CD4-positive, alpha-beta T cell (primary cell): ENCODE measurements around the gene TMEM11. TPM values are rescaled to one million over a fixed set of nuclear protein-coding genes. Genes with fewer than 3 reads are reported as not detected.
A peak's percentile ranks its signal among the peaks of the same experiment; 100 is the strongest.

Experiments
- ATAC-seq: fragments of 200-7000 bp; cut with Tn5 transposase; one replicate; pipeline ENCODE4 v1.10.0; 2022; ENCODE audit warnings: mild to moderate bottlenecking; ENCODE audit not compliant: poor library complexity
- CTCF ChIA-PET: fragments of 350-600 bp; sonication (Branson Sonifier 250); formaldehyde crosslinking; loops from one replicate; lab custom pipeline; 2021; ENCODE audit warnings: antibody characterized with exemption, inconsistent platforms; lab: Charles Lee
- POLR2A ChIA-PET: fragments of 350-600 bp; sonication (Branson Sonifier 250); formaldehyde crosslinking; loops from one replicate; lab custom pipeline; 2021; ENCODE audit warnings: antibody characterized with exemption, inconsistent platforms; lab: Charles Lee
- DNase-seq, 14 experiments: peaks; one replicate each; pipeline ENCODE4 v3.0.0-alpha.2; 2013 to 2020; ENCODE audit warnings: mixed read lengths in 2 of 14
- H3K27ac ChIP-seq, 2 donors: one replicate each; pipeline versions ENCODE4 v1.5.1 to v1.7.0; 2013; ENCODE audit warnings: low read length in 2 of 2, low read depth in 1 of 2, mild to moderate bottlenecking in 1 of 2
- H3K27me3 ChIP-seq, 2 experiments: 1 replicate in 1 of 2; 2 replicates in 1 of 2; pipeline versions ENCODE4 v1.6.1 to v1.7.0; 2013; ENCODE audit warnings: low read length in 2 of 2, control low read depth in 1 of 2, mild to moderate bottlenecking in 1 of 2, moderate library complexity in 1 of 2; ENCODE audit not compliant: insufficient read depth in 2 of 2, control insufficient read depth in 1 of 2
- H3K36me3 ChIP-seq: one replicate; pipeline ENCODE4 v1.6.1; 2013; ENCODE audit warnings: low read length, control low read depth; ENCODE audit not compliant: insufficient read depth
- H3K4me1 ChIP-seq: one replicate; pipeline ENCODE4 v1.6.1; 2013; ENCODE audit warnings: low read length, control low read depth; ENCODE audit not compliant: insufficient read depth
- H3K4me3 ChIP-seq: one replicate; pipeline ENCODE4 v1.5.1; 2013; ENCODE audit warnings: mild to moderate bottlenecking, low read length, moderate library complexity
- H3K9me3 ChIP-seq, 2 experiments: 1 replicate in 1 of 2; 2 replicates in 1 of 2; pipeline versions ENCODE4 v1.6.1 to v1.7.0; 2013; ENCODE audit warnings: low read length in 2 of 2, mild to moderate bottlenecking in 2 of 2, control low read depth in 1 of 2, moderate library complexity in 1 of 2; ENCODE audit not compliant: control insufficient read depth in 1 of 2, insufficient read depth in 1 of 2
- H3K27ac Mint-ChIP-seq: one replicate; pipeline ENCODE4 v1.8.0; 2020; ENCODE audit warnings: mixed read lengths
- H3K27me3 Mint-ChIP-seq: one replicate; pipeline ENCODE4 v1.8.0; 2021; ENCODE audit warnings: mixed read lengths
- H3K36me3 Mint-ChIP-seq: one replicate; pipeline ENCODE4 v1.8.0; 2021; ENCODE audit warnings: low read depth, mixed read lengths
- H3K4me1 Mint-ChIP-seq: one replicate; pipeline ENCODE4 v1.8.0; 2021; ENCODE audit warnings: low read depth, mixed read lengths
- H3K4me3 Mint-ChIP-seq: one replicate; pipeline ENCODE4 v1.8.0; 2020; ENCODE audit warnings: mild to moderate bottlenecking, mixed read lengths
- H3K9me3 Mint-ChIP-seq: one replicate; pipeline ENCODE4 v1.8.0; 2020; ENCODE audit warnings: mixed read lengths
- CTCF ChIP-seq: fragments of 200-600 bp; IDR thresholded peaks from one replicate; pipeline ENCODE4 v1.8.0; 2022; ENCODE audit warnings: antibody characterized with exemption, mild to moderate bottlenecking
- intact Hi-C, 2 experiments: fragments of 100-400 bp; cut with DNase I in 1 of 2; cut with micrococcal nuclease in 1 of 2; formaldehyde crosslinking; loops; one replicate each; pipeline versions ENCODE4 v1.15.1 to v1.9.0; 2023 to 2025; cut with DNase I, micrococcal nuclease
- polyA plus RNA-seq, 2 donors: library from polyadenylated mRNA; unstranded; fragments of 120-200 nt; gene quantifications; one replicate each; pipeline ENCODE4 v1.2.1, GENCODE V29; 2013
- total RNA-seq, 174 experiments: library from RNA in 2 of 174; stranded (reverse) in 2 of 174; gene quantifications; one replicate each; pipeline ENCODE4 v1.2.3 and lab custom pipeline; 2021 to 2026

TMEM11 gene
- total RNA-seq = 10 to 100 TPM; 17.8 to 19.2 TPM
- 14.4 TPM for polyA plus RNA-seq (2013, experiment 1 of 2)
- 12.6 TPM for polyA plus RNA-seq (2013, experiment 2 of 2)
- total RNA-seq (lab: John Stamatoyannopoulos, UW) = 6.7 to 29.1 (median 16.6) reads per million in 172 experiments

- peak within 1 kb of the TSS; percentile 87 for H3K27ac ChIP-seq
- no peaks in the 10 kb centered on the region for H3K9me3 ChIP-seq
- H3K27ac Mint-ChIP-seq = peak within 1 kb of the TSS; percentile 85
- H3K36me3 ChIP-seq = peaks cover 17% of the 10 kb centered on the region
- ChIA-PET POLR2A (interaction anchor here (0.6 to 1.6 kb wide), 5 partner anchors 38 to 88 kb away, joined by 3 to 4 read pairs (median 3); no protein-coding TSS in a partner anchor), CTCF (interaction anchor here (0.7 to 3.2 kb wide), 4 partner anchors 66 to 299 kb away, joined by 3 to 15 read pairs (median 4); no protein-coding TSS in a partner anchor)
- peaks cover 77% of the 10 kb centered on the region for H3K4me1 Mint-ChIP-seq
- H3K27me3 Mint-ChIP-seq = no peaks in the 10 kb centered on the region
- no peaks in the 10 kb centered on the region for H3K9me3 Mint-ChIP-seq
- DNase-seq (peak; percentile 89 to 98 (median 94)), ATAC-seq (peak; percentile 94)
- H3K4me3 ChIP-seq = peak within 1 kb of the TSS; percentile 97
- TF ChIP-seq CTCF = no peak
- H3K4me1 ChIP-seq = peaks cover 53% of the 10 kb centered on the region
- peak within 1 kb of the TSS; percentile 98 for H3K4me3 Mint-ChIP-seq
- no peaks in the 10 kb centered on the region for H3K27me3 ChIP-seq
- intact Hi-C loops = loop anchor here (1.0 to 10.0 kb wide), 9 partner anchors 39 to 338 kb away; partner anchors contain the start of genes DHRS7B (in 2 of the 2), NATD1 (in 2 of the 2) and USP22 (in 1 of the 2)
- H3K36me3 Mint-ChIP-seq = peaks cover 8% of the 10 kb centered on the region
Measured at GRCh38 chr17:21214015-21214776, at the start of gene TMEM11. TMEM11 (minus strand) TSS chr17:21214161; CDS start chr17:21214152, 9 bp downstream.

- Histone ChIP-seq H3K9me3 (no peaks in the 10 kb centered on the region), H3K4me3 (no peak overlapping the region), H3K27ac (no peak overlapping the region), H3K27me3 (no peaks in the 10 kb centered on the region), H3K36me3 (no peaks in the 10 kb centered on the region), H3K4me1 (peaks cover 16% of the 10 kb centered on the region)
- no peaks in the 10 kb centered on the region for H3K9me3 Mint-ChIP-seq
- DNase-seq (no peak), ATAC-seq (no peak)
- intact Hi-C loops = no loop called here
- H3K27me3 Mint-ChIP-seq = no peaks in the 10 kb centered on the region
- no peaks in the 10 kb centered on the region for H3K36me3 Mint-ChIP-seq
- peaks cover 17% of the 10 kb centered on the region for H3K4me1 Mint-ChIP-seq
- H3K4me3 Mint-ChIP-seq = no peak overlapping the region
- no peak for TF ChIP-seq CTCF
- ChIA-PET CTCF (no interaction called here), POLR2A (no interaction called here)
- H3K27ac Mint-ChIP-seq = no peak overlapping the region
Measured at GRCh38 chr17:21263376-21263775, 49.4 kb upstream of the TMEM11 start.

GRCh38 chr17:21262259-21262993 lies 48.5 kb upstream of the TMEM11 start:
- H3K4me1 Mint-ChIP-seq = peaks cover 15% of the 10 kb centered on the region
- DNase-seq = no peak
- H3K4me3 Mint-ChIP-seq = no peak overlapping the region
- H3K27me3 Mint-ChIP-seq = no peaks in the 10 kb centered on the region
- ATAC-seq = no peak
- H3K9me3 Mint-ChIP-seq = no peaks in the 10 kb centered on the region
- Histone ChIP-seq H3K36me3 (no peaks in the 10 kb centered on the region), H3K27ac (no peak overlapping the region), H3K4me3 (no peak overlapping the region), H3K27me3 (no peaks in the 10 kb centered on the region), H3K9me3 (no peaks in the 10 kb centered on the region), H3K4me1 (peaks cover 7% of the 10 kb centered on the region)
- H3K36me3 Mint-ChIP-seq = no peaks in the 10 kb centered on the region
- H3K27ac Mint-ChIP-seq = no peak overlapping the region
- CTCF ChIA-PET = no interaction called here
- intact Hi-C loops = no loop called here
- TF ChIP-seq CTCF = no peak
- POLR2A ChIA-PET = interaction anchor here (0.6 kb wide), 1 partner anchor 1448 kb away, joined by 3 read pairs; no protein-coding TSS in a partner anchor
